ENCODE results near the gene CASP7. TPM values are rescaled to one million over a fixed set of nuclear protein-coding genes. Genes with fewer than 3 reads are reported as not detected.

Gene CASP7
- total RNA-seq, 2 donors from 2014 or later, result 7.2 to 9.5 TPM

DNA sequence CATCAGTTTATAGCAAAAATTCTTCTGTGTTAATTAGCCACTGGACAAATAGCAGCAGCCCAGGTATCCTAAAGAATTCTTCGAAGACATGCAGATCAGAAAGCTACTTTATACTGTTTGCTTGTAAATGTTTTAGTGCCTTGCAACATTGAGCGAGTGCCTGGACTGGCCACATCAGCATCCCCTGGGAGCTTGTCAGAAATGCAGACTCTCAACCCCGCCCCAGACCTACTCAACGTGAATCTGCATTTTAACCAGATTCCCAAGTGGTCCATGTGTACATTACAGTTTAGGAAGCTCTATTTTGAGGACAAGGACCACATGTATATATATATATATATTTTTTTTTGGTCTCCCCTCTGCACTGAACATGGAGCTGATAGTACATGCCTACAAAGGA lies 53.3 kb downstream of the CASP7 start:
- no peak for DNase-seq (ENCODE audit: low spot score)
- no peaks in the 10 kb centered on the region for H3K4me1 ChIP-seq
- H3K4me3 ChIP-seq, result no peak overlapping the region
- no peaks in the 10 kb centered on the region for H3K9me3 ChIP-seq
- H3K27me3 ChIP-seq, result no peaks in the 10 kb centered on the region
- TF ChIP-seq, protein P1, sequence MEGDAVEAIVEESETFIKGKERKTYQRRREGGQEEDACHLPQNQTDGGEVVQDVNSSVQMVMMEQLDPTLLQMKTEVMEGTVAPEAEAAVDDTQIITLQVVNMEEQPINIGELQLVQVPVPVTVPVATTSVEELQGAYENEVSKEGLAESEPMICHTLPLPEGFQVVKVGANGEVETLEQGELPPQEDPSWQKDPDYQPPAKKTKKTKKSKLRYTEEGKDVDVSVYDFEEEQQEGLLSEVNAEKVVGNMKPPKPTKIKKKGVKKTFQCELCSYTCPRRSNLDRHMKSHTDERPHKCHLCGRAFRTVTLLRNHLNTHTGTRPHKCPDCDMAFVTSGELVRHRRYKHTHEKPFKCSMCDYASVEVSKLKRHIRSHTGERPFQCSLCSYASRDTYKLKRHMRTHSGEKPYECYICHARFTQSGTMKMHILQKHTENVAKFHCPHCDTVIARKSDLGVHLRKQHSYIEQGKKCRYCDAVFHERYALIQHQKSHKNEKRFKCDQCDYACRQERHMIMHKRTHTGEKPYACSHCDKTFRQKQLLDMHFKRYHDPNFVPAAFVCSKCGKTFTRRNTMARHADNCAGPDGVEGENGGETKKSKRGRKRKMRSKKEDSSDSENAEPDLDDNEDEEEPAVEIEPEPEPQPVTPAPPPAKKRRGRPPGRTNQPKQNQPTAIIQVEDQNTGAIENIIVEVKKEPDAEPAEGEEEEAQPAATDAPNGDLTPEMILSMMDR (IDR thresholded peaks at IDR 0.05), result no peak
- H3K27ac ChIP-seq, result no peak overlapping the region
- peaks cover 30% of the 10 kb centered on the region for H3K36me3 ChIP-seq

DNA sequence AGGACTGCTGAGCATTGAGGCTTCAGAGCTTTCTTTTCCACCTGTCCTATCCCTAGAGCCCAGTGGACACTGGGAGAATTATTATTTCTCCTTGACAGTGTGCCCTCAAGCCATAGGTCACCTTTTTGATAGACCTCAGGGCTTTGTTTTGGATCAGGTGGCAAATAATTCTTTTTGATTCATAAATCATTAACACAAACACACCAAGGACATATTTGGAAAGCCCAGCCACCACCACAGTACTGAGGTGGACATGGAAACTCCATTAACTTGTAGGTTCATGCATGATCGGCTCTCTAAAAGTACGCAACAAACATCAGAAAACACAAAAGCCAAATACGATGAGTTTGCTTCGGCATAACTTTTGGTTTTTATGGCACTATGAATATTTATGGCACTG lies 53.9 kb downstream of the CASP7 start:
- DNase-seq (ENCODE audit: low spot score), result no peak
- Histone ChIP-seq H3K36me3 (peaks cover 23% of the 10 kb centered on the region), H3K4me3 (no peak overlapping the region), H3K27me3 (no peaks in the 10 kb centered on the region), H3K4me1 (no peaks in the 10 kb centered on the region), H3K27ac (no peak overlapping the region), H3K9me3 (no peaks in the 10 kb centered on the region)
- TF ChIP-seq, protein P1 (IDR thresholded peaks at IDR 0.05), result no peak

DNA sequence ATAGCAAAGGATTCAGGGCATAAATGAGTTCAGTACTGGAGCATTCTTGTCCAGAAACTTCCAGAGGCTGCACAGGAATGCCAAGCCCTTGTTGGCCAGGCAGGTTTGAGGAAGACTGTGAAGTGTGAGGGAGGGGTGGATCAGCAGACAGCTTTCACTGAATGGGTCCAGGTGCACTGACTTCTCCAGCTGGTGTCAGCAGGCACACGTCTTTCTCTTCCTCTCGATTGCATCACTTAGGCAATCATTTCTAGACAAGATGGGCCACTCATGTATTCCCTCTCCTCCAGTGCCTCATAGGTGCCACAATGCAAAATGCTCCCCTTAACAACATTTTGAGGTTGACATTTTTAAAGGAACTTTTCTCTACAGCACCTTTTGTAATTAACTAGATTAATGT lies 56.2 kb downstream of the CASP7 start:
- Histone ChIP-seq H3K9me3 (no peaks in the 10 kb centered on the region), H3K4me3 (no peak overlapping the region), H3K27ac (no peak overlapping the region), H3K36me3 (peaks cover under 1% of the 10 kb centered on the region), H3K4me1 (no peaks in the 10 kb centered on the region), H3K27me3 (no peaks in the 10 kb centered on the region)
- no peak for DNase-seq (ENCODE audit: low spot score)
- TF ChIP-seq, protein P1 (IDR thresholded peaks at IDR 0.05), result no peak

DNA sequence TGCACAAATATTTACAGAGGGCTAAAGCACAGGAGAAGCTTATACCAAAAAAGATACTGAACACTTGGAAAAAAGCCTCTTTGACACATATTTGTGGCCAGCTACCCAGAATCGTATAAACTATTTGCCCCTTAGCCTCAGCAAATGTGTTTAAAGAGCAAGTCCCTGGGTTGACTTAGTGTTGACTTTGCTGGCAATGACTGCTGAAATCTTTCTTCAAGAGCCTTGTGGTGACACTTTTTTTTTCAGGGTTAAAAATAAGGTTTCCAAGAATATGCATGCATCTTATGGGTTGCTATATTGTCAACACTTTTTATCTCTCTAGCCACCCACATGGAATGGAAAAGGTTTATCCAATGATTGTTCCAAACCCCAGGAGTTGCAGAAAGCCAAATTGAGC lies 56.9 kb downstream of the CASP7 start:
- Histone ChIP-seq H3K27ac (no peak overlapping the region), H3K36me3 (no peaks in the 10 kb centered on the region), H3K27me3 (no peaks in the 10 kb centered on the region), H3K9me3 (no peaks in the 10 kb centered on the region), H3K4me1 (no peaks in the 10 kb centered on the region), H3K4me3 (no peak overlapping the region)
- no peak for DNase-seq (ENCODE audit: low spot score)
- TF ChIP-seq, protein P1 (IDR thresholded peaks at IDR 0.05), result no peak

DNA sequence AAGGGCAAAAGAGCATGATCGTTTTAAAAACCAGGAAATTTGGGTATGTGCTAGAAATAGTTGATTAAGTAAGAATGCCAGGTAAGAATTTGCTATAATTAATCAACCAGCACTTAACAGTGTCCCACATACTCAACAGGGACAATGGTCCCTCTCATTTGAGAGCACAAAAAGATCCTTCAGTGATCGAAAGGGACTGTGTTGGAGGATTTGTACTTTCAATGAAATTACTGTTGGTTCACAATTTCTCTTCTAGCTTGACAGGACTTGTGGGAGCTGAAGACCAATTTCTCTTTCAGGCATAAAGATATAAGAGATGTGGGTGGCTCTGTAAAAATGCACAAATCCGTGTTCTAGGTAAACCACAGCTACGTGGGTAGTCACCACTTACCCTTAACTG lies 59.3 kb downstream of the CASP7 start:
- no peak for DNase-seq (ENCODE audit: low spot score)

DNA sequence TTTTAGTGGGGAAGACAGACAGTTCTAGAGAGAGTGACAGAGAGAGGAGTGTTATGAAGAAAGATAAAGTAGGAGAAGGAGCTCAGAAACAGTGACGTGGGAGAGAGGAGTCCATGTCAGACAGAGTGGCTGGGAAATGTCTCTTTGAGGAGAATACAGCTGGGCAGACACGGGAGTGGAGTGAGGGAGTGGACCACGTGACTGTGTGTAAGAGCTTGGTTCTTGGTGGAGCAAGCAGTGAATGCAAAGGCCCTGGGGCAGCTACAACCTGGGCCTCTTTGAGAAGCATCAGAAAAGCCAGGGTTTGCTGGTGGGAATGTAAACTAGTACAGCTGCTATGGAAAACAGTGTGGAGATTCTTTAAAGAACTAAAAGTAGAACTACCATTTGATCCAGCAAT lies 59.9 kb downstream of the CASP7 start:
- no peaks in the 10 kb centered on the region for H3K36me3 ChIP-seq
- no peak overlapping the region for H3K4me3 ChIP-seq
- H3K4me1 ChIP-seq, result no peaks in the 10 kb centered on the region
- H3K9me3 ChIP-seq, result peaks cover 0 to 2% of the 10 kb centered on the region in 2 donors
- H3K27me3 ChIP-seq, result no peaks in the 10 kb centered on the region
- DNase-seq (ENCODE audit: low spot score), result no peak
- no peak overlapping the region for H3K27ac ChIP-seq
- TF ChIP-seq, protein P1 (IDR thresholded peaks at IDR 0.05), result no peak

More for the DNA sequence above, 59.3 kb downstream of the CASP7 start:
- no peak overlapping the region for H3K27ac ChIP-seq
- H3K27me3 ChIP-seq, result no peaks in the 10 kb centered on the region
- H3K4me1 ChIP-seq, result no peaks in the 10 kb centered on the region
- no peaks in the 10 kb centered on the region for H3K36me3 ChIP-seq
- TF ChIP-seq, protein P1 (IDR thresholded peaks at IDR 0.05), result no peak
- H3K9me3 ChIP-seq, result peaks cover 0 to 2% of the 10 kb centered on the region in 2 donors
- no peak overlapping the region for H3K4me3 ChIP-seq
